Endothelial cell (in vitro differentiated cells): ENCODE results near the gene VOPP1. TPM values are rescaled to one million over a fixed set of nuclear protein-coding genes. Genes with fewer than 3 reads are reported as not detected.

Source experiments
- DNase-seq: peaks from one replicate; pipeline ENCODE4 v3.0.0; 2021; ENCODE audit warnings: low spot score
- H3K27ac Mint-ChIP-seq: one replicate; pipeline ENCODE4 v1.8.0; 2021; ENCODE audit warnings: mixed read lengths, inconsistent platforms; ENCODE audit not compliant: unreplicated experiment
- H3K27me3 Mint-ChIP-seq: one replicate; pipeline ENCODE4 v1.8.0; 2021; ENCODE audit warnings: mild to moderate bottlenecking, moderate library complexity, mixed read lengths, inconsistent platforms; ENCODE audit not compliant: unreplicated experiment
- H3K36me3 Mint-ChIP-seq: one replicate; pipeline ENCODE4 v1.8.0; 2021; ENCODE audit warnings: mild to moderate bottlenecking, low read depth, mixed read lengths, inconsistent platforms; ENCODE audit not compliant: unreplicated experiment
- H3K4me1 Mint-ChIP-seq: one replicate; pipeline ENCODE4 v1.8.0; 2021; ENCODE audit warnings: mild to moderate bottlenecking, mixed read lengths, inconsistent platforms; ENCODE audit not compliant: unreplicated experiment
- H3K4me3 Mint-ChIP-seq: one replicate; pipeline ENCODE4 v1.8.0; 2021; ENCODE audit warnings: mild to moderate bottlenecking, mixed read lengths, inconsistent platforms; ENCODE audit not compliant: unreplicated experiment
- H3K9me3 Mint-ChIP-seq: one replicate; pipeline ENCODE4 v1.8.0; 2021; ENCODE audit warnings: mixed read lengths, inconsistent platforms; ENCODE audit not compliant: unreplicated experiment
- CTCF ChIP-seq: fragments of 200-600 bp; sonication (generic); IDR thresholded peaks from one replicate; pipeline ENCODE4 v1.5.0; 2021; ENCODE audit warnings: antibody characterized with exemption; ENCODE audit not compliant: unreplicated experiment
- total RNA-seq: library from RNA; stranded (reverse); fragmentation: NEBNext Ultra II Directional; extraction: Animal tissue kit (Norgen Biotek cat#: 25700); gene quantifications from one replicate; pipeline ENCODE4 v1.2.1, GENCODE V29; 2021; ENCODE audit not compliant: unreplicated experiment

The VOPP1 gene
- total RNA-seq, 1 donor from 2014 or later: 54.2 TPM

- H3K9me3 Mint-ChIP-seq: no peaks in the 10 kb centered on the region
- no peaks in the 10 kb centered on the region for H3K4me1 Mint-ChIP-seq
- no peak for TF ChIP-seq CTCF
- DNase-seq: no peak
- H3K36me3 Mint-ChIP-seq: no peaks in the 10 kb centered on the region
- H3K27ac Mint-ChIP-seq: no peak overlapping the region
- H3K4me3 Mint-ChIP-seq: no peak overlapping the region
- peaks cover 8% of the 10 kb centered on the region for H3K27me3 Mint-ChIP-seq
Measured at GRCh38 chr7:55592492-55592891, 20.2 kb upstream of the VOPP1 start.

DNA sequence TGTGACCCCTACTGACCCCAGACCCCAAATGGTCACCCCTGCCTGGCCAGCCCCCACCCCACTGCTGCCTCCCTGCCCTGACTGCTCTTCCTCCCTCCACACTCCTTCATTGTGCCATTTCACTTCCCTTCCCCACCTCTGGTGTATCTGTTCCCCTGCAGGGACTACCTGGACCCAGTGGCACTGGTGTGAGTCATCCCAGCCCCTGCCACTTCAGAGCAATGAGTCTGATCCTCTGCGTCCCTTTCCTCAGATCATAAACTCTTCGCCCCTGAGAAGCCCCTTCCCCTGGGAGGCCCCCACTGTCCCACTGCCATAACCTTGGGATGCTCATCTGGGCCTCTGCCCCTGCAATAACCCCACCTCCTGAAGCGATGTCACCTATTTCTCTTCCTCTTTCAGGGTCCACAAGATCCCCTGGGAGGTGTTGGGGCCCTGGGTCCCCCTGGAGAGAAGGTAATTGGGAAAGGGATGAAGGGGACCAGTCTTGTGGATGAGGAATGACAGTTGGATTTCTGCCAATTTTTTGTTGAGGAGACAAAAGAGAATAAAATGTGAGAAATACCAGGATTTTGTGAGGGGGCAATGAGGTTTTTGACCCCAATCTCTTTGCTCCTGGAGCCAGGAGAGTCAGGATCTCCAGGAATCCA, 19.1 kb upstream of the VOPP1 start:
- Mint-ChIP-seq H3K27ac (no peak overlapping the region), H3K9me3 (no peaks in the 10 kb centered on the region), H3K4me1 (no peaks in the 10 kb centered on the region), H3K4me3 (no peak overlapping the region), H3K27me3 (peaks cover 5% of the 10 kb centered on the region), H3K36me3 (no peaks in the 10 kb centered on the region)
- TF ChIP-seq CTCF: no peak
- no peak for DNase-seq

DNA sequence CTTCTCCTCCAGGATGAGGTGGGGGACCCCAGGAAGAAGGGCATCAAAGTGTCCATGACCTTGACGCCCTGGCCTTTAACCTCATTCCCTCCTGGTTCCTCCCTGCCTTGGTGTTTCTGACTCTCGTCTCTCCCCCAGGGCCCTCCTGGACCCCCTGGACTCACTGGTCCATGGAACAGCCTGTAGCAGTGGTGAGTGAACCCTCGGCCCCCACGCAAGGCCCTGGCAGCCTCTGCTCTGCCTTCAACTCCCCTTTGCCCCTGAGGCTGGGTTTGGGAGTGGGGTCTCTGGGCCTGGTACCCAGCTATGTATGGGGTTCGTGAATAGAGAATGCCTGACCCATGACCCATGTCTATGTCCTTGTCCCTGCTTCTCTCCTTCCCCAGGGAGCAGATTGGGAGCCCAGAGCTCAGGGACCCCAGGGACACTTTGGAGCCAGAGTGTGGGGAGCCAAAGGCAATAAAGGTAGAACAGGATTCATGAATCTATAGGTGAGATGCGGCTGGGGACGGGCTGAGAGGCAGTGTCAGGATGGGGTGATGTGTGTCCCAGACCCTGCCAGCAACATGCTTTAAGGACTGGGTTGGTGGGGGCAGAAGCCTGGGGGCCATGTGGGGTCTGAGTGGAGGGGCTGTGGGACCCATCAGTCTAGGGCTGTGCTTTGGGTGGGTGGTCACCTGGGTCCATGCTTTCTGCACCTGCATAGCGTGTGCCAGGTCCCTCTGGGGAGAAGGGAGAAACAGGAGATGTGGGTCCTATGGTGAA, 18.4 kb upstream of the VOPP1 start:
- DNase-seq: no peak
- no peak overlapping the region for H3K27ac Mint-ChIP-seq

DNA sequence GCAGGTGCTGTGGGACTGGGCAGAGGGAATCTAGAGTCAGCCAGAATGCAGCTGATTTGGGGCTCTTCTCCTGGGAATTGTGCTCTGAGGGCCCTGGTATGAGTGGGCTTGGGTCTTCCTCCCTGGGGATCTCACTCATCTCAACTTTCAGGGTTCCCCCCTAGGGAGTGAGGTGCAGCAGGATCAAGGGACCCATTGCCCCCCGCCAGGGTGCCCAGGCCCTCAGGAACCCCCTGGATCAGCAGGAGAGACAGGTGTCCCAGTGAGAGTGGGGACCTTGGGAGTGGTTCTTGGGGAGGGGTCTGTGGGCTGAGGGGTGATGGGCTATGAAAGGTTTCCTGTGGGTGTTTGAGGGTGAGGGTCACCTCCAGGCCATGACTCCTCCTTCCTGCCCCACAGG, 17.6 kb upstream of the VOPP1 start:
- H3K36me3 Mint-ChIP-seq: no peaks in the 10 kb centered on the region
- no peaks in the 10 kb centered on the region for H3K9me3 Mint-ChIP-seq
- TF ChIP-seq CTCF: no peak
- no peak for DNase-seq
- no peak overlapping the region for H3K27ac Mint-ChIP-seq
- H3K27me3 Mint-ChIP-seq: peaks cover 5% of the 10 kb centered on the region
- no peak overlapping the region for H3K4me3 Mint-ChIP-seq
- H3K4me1 Mint-ChIP-seq: no peaks in the 10 kb centered on the region

More for the DNA sequence above, 18.4 kb upstream of the VOPP1 start:
- no peak for TF ChIP-seq CTCF
- no peaks in the 10 kb centered on the region for H3K9me3 Mint-ChIP-seq
- H3K36me3 Mint-ChIP-seq: no peaks in the 10 kb centered on the region
- H3K4me1 Mint-ChIP-seq: no peaks in the 10 kb centered on the region
- peaks cover 5% of the 10 kb centered on the region for H3K27me3 Mint-ChIP-seq
- H3K4me3 Mint-ChIP-seq: no peak overlapping the region

DNA sequence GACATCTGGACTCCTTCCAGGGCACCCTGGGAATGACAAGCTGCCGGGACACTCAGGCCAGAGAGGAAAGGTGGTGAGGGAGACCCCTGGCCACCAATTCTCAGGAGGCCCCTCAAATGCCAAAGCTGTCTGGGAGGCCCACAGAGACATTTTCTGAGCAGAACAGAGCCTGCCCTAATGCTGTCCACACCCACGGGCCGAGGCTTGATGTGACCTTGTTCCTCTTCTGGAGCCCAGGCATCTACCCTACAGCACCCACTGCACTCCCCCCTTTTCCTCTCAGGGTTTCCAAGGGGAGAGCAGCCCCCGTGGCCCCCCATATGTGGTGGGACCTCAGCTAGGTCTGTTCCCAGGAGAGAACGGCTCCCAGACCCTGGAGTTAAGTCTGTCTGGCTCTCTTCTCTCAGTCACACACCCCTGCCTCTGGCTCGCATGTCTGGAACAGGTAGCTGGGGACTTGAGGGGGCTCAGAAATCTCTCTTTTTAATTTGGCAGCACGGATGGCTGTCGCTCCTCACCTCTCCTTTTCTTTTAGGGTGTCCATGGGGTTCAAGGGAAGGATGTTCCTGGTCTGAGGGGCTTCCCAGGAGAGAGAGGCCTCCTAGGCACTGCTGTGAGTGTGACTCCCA, 16.8 kb upstream of the VOPP1 start:
- DNase-seq: no peak
- Mint-ChIP-seq H3K36me3 (no peaks in the 10 kb centered on the region), H3K4me3 (no peak overlapping the region), H3K27ac (no peak overlapping the region), H3K4me1 (no peaks in the 10 kb centered on the region), H3K9me3 (no peaks in the 10 kb centered on the region), H3K27me3 (peaks cover 5% of the 10 kb centered on the region)
- no peak for TF ChIP-seq CTCF
